OCI-LY1 (cell line): ENCODE results near the gene SLC25A38.

Experiments
- H2AFZ ChIP-seq: fragments of 200-600 bp; sonication (generic), shearing (Covaris generic); 2 replicates; pipeline ENCODE4 v1.6.0; 2014; ENCODE audit warnings: antibody characterized with exemption, mild to moderate bottlenecking, low read length
- H3F3A ChIP-seq: fragments of 200-600 bp; sonication (generic), shearing (Covaris generic); 2 replicates; pipeline ENCODE4 v1.6.0; 2014; ENCODE audit warnings: mild to moderate bottlenecking, antibody characterized with exemption, low read length, moderate library complexity; ENCODE audit not compliant: insufficient read depth
- H3K27ac ChIP-seq: fragments of 200-600 bp; sonication (generic); 2 replicates; pipeline ENCODE4 v1.5.1; 2014; ENCODE audit warnings: low read length, mixed run types, mild to moderate bottlenecking, low read depth; ENCODE audit not compliant: poor library complexity, severe bottlenecking
- H3K27me3 ChIP-seq: fragments of 200-600 bp; sonication (generic); 2 replicates; pipeline ENCODE4 v1.6.0; 2014; ENCODE audit warnings: antibody characterized with exemption, mild to moderate bottlenecking, low read length, moderate library complexity; ENCODE audit not compliant: insufficient read depth
- H3K36me3 ChIP-seq: fragments of 200-600 bp; sonication (generic); 2 replicates; pipeline ENCODE4 v1.6.1; 2014; ENCODE audit warnings: mild to moderate bottlenecking, antibody characterized with exemption, low read length, moderate library complexity, mixed read lengths; ENCODE audit not compliant: insufficient read depth
- H3K4me1 ChIP-seq: fragments of 200-600 bp; sonication (generic); 2 replicates; pipeline ENCODE4 v1.5.1; 2014; ENCODE audit warnings: mild to moderate bottlenecking, low read length, moderate library complexity; ENCODE audit not compliant: insufficient read depth, severe bottlenecking
- H3K4me2 ChIP-seq: fragments of 200-600 bp; sonication (generic), shearing (Covaris generic); 2 replicates; pipeline ENCODE4 v1.6.1; 2014; ENCODE audit warnings: low read length
- H3K4me3 ChIP-seq: fragments of 200-600 bp; sonication (generic); 2 replicates; pipeline ENCODE4 v1.5.1; 2014; ENCODE audit warnings: low read length, low read depth, mild to moderate bottlenecking, mixed read lengths; ENCODE audit not compliant: poor library complexity, severe bottlenecking
- H3K79me2 ChIP-seq: fragments of 200-600 bp; shearing (Covaris generic); 2 replicates; pipeline ENCODE4 v1.6.1; 2016; ENCODE audit warnings: mixed run types, low read length, mixed read lengths; ENCODE audit not compliant: insufficient read depth
- H3K9ac ChIP-seq: fragments of 200-600 bp; sonication (generic), shearing (Covaris generic); 2 replicates; pipeline ENCODE4 v1.6.1; 2014; ENCODE audit warnings: mild to moderate bottlenecking, low read length, mixed read lengths
- H3K9me2 ChIP-seq: fragments of 200-600 bp; sonication (generic), shearing (Covaris generic); 2 replicates; pipeline ENCODE4 v1.6.1; 2014; ENCODE audit warnings: low read depth, mild to moderate bottlenecking, low read length, mixed read lengths
- H3K9me3 ChIP-seq: fragments of 200-600 bp; shearing (Covaris generic); 2 replicates; pipeline ENCODE4 v1.6.1; 2014; ENCODE audit warnings: low read length, mixed read lengths
- H4K20me1 ChIP-seq: fragments of 200-600 bp; sonication (generic), shearing (Covaris generic); 2 replicates; pipeline ENCODE4 v1.6.0; 2016; ENCODE audit warnings: mild to moderate bottlenecking, low read length; ENCODE audit not compliant: insufficient read depth
- CTCF ChIP-seq: fragments of 200-600 bp; sonication (generic), shearing (Covaris generic); IDR thresholded peaks from 2 replicates; pipeline ENCODE4 v1.5.1; 2017; ENCODE audit warnings: mild to moderate bottlenecking, antibody characterized with exemption, low read length, moderate library complexity, mixed read lengths
- EZH2 ChIP-seq: fragments of 200-600 bp; sonication (generic), shearing (Covaris generic); IDR thresholded peaks from 2 replicates; pipeline ENCODE4 v1.8.0; 2017; ENCODE audit warnings: borderline replicate concordance, mixed run types, mild to moderate bottlenecking, antibody characterized with exemption, low read length, moderate library complexity, mixed read lengths

The SLC25A38 gene

GRCh38 chr3:39434574-39434973 lies 51.4 kb downstream of the SLC25A38 start:
- Histone ChIP-seq H3K9me3 (no peaks in the 10 kb centered on the region), H3K27me3 (no peaks in the 10 kb centered on the region), H3K36me3 (no peaks in the 10 kb centered on the region), H3K9ac (no peak overlapping the region), H3K4me3 (no peak overlapping the region), H3K4me1 (no peaks in the 10 kb centered on the region), H4K20me1 (no peaks in the 10 kb centered on the region), H3K9me2 (no peaks in the 10 kb centered on the region), H3K79me2 (no peaks in the 10 kb centered on the region), H3K27ac (no peak overlapping the region), H3F3A (no peaks in the 10 kb centered on the region), H3K4me2 (no peak overlapping the region), H2AFZ (no peak overlapping the region)
- TF ChIP-seq CTCF: no peak
- no peak for TF ChIP-seq EZH2

GRCh38 chr3:39435006-39435748 lies 52.0 kb downstream of the SLC25A38 start:
- Histone ChIP-seq H3K9ac (no peak overlapping the region), H3K4me3 (no peak overlapping the region), H3K9me3 (no peaks in the 10 kb centered on the region), H2AFZ (no peak overlapping the region), H3F3A (no peaks in the 10 kb centered on the region), H3K27me3 (no peaks in the 10 kb centered on the region), H3K79me2 (no peaks in the 10 kb centered on the region), H3K4me1 (no peaks in the 10 kb centered on the region), H3K4me2 (no peak overlapping the region), H3K9me2 (no peaks in the 10 kb centered on the region), H3K36me3 (no peaks in the 10 kb centered on the region), H4K20me1 (no peaks in the 10 kb centered on the region), H3K27ac (no peak overlapping the region)
- TF ChIP-seq CTCF (no peak), EZH2 (no peak)

GRCh38 chr3:39438880-39439279 lies 55.7 kb downstream of the SLC25A38 start:
- TF ChIP-seq EZH2 (no peak), CTCF (no peak)
- no peak overlapping the region for H3K4me3 ChIP-seq
- no peak overlapping the region for H3K4me2 ChIP-seq
- no peaks in the 10 kb centered on the region for H3K36me3 ChIP-seq
- no peak overlapping the region for H3K27ac ChIP-seq
- H3K9me2 ChIP-seq: no peaks in the 10 kb centered on the region
- H3K9ac ChIP-seq: no peak overlapping the region
- no peaks in the 10 kb centered on the region for H4K20me1 ChIP-seq
- no peaks in the 10 kb centered on the region for H3K9me3 ChIP-seq
- H2AFZ ChIP-seq: no peak overlapping the region
- H3K4me1 ChIP-seq: no peaks in the 10 kb centered on the region
- H3K79me2 ChIP-seq: no peaks in the 10 kb centered on the region
- H3K27me3 ChIP-seq: no peaks in the 10 kb centered on the region
- no peaks in the 10 kb centered on the region for H3F3A ChIP-seq
